Keratinocyte (primary cell): ENCODE data around the gene ABR.
"Not testable (repeated sequence)": the region's sequence is repeated elsewhere in the genome, so short reads cannot be mapped to it uniquely, and the experiment has no call there.

ENCODE experiments used
- EZH2 ChIP-seq: IDR thresholded peaks from one replicate; pipeline ENCODE4 v1.6.1; 2012; ENCODE audit warnings: inconsistent platforms, mild to moderate bottlenecking, low read length, moderate library complexity
- TF ChIP-seq, protein P1 (sequence below), 3 experiments: IDR thresholded peaks in 1 of 3; conservative IDR thresholded peaks in 1 of 3; optimal IDR thresholded peaks in 1 of 3; 2 replicates in 2 of 3; 3 replicates in 1 of 3; pipeline versions ENCODE3 to v1.5.1; 2011; ENCODE audit warnings: low read length in 3 of 3, mild to moderate bottlenecking in 3 of 3, moderate library complexity in 2 of 3, control low read depth in 1 of 3, inconsistent platforms in 1 of 3; ENCODE audit not compliant: insufficient read depth in 2 of 3; ENCODE audit errors: extremely low read depth in 1 of 3

DNA sequence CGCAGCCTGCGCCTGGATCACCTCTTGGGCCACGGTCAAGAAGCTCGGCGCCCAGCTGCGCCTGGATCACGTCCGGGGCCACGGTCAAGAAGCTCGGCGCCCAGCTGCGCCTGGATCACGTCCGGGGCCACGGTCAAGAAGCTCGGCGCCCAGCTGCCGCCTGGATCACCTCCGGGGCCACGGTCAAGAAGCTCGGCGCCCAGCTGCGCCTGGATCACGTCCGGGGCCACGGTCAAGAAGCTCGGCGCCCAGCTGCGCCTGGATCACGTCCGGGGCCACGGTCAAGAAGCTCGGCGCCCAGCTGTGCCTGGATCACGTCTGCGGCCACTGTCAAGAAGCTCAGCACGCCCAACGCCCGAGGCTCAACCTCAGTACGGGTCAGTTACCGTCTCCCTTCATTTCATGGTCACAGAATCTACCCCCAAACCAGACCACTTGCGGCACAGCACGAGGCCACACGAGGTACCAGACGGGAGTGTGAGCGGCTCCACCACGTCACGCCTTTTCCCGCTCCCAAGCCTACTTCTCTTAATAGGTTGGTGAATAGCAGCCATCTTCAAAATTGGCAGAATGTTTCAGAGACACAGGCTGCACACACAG lies 131.2 kb downstream of the ABR start:
- TF ChIP-seq, protein P1, sequence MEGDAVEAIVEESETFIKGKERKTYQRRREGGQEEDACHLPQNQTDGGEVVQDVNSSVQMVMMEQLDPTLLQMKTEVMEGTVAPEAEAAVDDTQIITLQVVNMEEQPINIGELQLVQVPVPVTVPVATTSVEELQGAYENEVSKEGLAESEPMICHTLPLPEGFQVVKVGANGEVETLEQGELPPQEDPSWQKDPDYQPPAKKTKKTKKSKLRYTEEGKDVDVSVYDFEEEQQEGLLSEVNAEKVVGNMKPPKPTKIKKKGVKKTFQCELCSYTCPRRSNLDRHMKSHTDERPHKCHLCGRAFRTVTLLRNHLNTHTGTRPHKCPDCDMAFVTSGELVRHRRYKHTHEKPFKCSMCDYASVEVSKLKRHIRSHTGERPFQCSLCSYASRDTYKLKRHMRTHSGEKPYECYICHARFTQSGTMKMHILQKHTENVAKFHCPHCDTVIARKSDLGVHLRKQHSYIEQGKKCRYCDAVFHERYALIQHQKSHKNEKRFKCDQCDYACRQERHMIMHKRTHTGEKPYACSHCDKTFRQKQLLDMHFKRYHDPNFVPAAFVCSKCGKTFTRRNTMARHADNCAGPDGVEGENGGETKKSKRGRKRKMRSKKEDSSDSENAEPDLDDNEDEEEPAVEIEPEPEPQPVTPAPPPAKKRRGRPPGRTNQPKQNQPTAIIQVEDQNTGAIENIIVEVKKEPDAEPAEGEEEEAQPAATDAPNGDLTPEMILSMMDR (optimal IDR thresholded peaks at IDR 0.05 in 1 of 3, IDR thresholded peaks at IDR 0.05 in 1 of 3, conservative IDR thresholded peaks at IDR 0.05 in 1 of 3; ENCODE audit: extremely low read depth in 1 of 3, insufficient read depth in 2 of 3, low read length in 3 of 3): not testable (repeated sequence)
- TF ChIP-seq EZH2: not testable (repeated sequence)
